Measurements from ENCODE around the gene SPATA32. TPM values are rescaled to one million over a fixed set of nuclear protein-coding genes. Genes with fewer than 3 reads are reported as not detected.

The SPATA32 gene
- total RNA-seq, 1 donor = not detected

DNA sequence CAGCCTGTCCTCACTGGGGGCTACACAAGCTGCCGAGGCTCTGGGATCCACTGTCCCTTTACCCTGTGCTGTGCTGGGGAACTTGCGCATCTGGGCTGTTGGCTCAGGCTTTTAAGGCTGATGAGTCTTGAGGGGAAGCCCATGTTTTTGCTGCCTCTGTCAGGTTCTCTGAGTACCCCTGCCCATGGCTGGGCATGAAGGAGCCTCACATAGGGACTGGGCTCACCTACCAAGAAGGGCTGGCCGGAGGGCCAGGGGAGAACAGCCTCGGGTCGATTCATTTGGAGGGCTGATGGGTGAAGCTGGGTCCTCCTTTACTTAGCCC, 25.6 kb downstream of the SPATA32 start:
- Histone ChIP-seq H2AFZ (ENCODE audit: low read length) (no peak overlapping the region), H3K4me3 (ENCODE audit: insufficient read depth, low read length) (no peak overlapping the region), H3K9me3 (ENCODE audit: low read depth, low read length) (no peaks in the 10 kb centered on the region), H3K4me1 (ENCODE audit: insufficient read depth, low read length) (peaks cover 23% of the 10 kb centered on the region), H3K36me3 (ENCODE audit: insufficient read depth, low read length) (no peaks in the 10 kb centered on the region), H3K27ac (ENCODE audit: low read depth, low read length) (no peak overlapping the region), H3K4me2 (ENCODE audit: insufficient read depth, low read length) (no peak overlapping the region), H4K20me1 (ENCODE audit: insufficient read depth, low read length) (no peaks in the 10 kb centered on the region), H3K79me2 (ENCODE audit: insufficient read depth, low read length) (no peaks in the 10 kb centered on the region), H3K27me3 (ENCODE audit: insufficient read depth, low read length) (peaks cover 8% of the 10 kb centered on the region)
- TF ChIP-seq, protein P1, sequence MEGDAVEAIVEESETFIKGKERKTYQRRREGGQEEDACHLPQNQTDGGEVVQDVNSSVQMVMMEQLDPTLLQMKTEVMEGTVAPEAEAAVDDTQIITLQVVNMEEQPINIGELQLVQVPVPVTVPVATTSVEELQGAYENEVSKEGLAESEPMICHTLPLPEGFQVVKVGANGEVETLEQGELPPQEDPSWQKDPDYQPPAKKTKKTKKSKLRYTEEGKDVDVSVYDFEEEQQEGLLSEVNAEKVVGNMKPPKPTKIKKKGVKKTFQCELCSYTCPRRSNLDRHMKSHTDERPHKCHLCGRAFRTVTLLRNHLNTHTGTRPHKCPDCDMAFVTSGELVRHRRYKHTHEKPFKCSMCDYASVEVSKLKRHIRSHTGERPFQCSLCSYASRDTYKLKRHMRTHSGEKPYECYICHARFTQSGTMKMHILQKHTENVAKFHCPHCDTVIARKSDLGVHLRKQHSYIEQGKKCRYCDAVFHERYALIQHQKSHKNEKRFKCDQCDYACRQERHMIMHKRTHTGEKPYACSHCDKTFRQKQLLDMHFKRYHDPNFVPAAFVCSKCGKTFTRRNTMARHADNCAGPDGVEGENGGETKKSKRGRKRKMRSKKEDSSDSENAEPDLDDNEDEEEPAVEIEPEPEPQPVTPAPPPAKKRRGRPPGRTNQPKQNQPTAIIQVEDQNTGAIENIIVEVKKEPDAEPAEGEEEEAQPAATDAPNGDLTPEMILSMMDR (IDR thresholded peaks at IDR 0.05; ENCODE audit: extremely low read depth, low read depth, low read length) = no peak
- peak; percentile 43 for DNase-seq (ENCODE audit: insufficient read length, low spot score, missing footprints)

GRCh38 chr17:45235416-45236281, 26.2 kb downstream of the SPATA32 start:
- H3K4me2 ChIP-seq (ENCODE audit: insufficient read depth, low read length) = no peak overlapping the region
- DNase-seq (ENCODE audit: insufficient read length, low spot score, missing footprints) = peak; percentile 98
- TF ChIP-seq, protein P1 (IDR thresholded peaks at IDR 0.05; ENCODE audit: extremely low read depth, low read depth, low read length) = peak; percentile 85
- H3K36me3 ChIP-seq (ENCODE audit: insufficient read depth, low read length) = no peaks in the 10 kb centered on the region
- no peak overlapping the region for H3K4me3 ChIP-seq (ENCODE audit: insufficient read depth, low read length)
- H3K4me1 ChIP-seq (ENCODE audit: insufficient read depth, low read length) = peaks cover 25% of the 10 kb centered on the region
- no peaks in the 10 kb centered on the region for H4K20me1 ChIP-seq (ENCODE audit: insufficient read depth, low read length)
- H3K9me3 ChIP-seq (ENCODE audit: low read depth, low read length) = no peaks in the 10 kb centered on the region
- H3K27ac ChIP-seq (ENCODE audit: low read depth, low read length) = no peak overlapping the region
- H3K27me3 ChIP-seq (ENCODE audit: insufficient read depth, low read length) = peaks cover 2% of the 10 kb centered on the region
- no peak overlapping the region for H2AFZ ChIP-seq (ENCODE audit: low read length)
- no peaks in the 10 kb centered on the region for H3K79me2 ChIP-seq (ENCODE audit: insufficient read depth, low read length)

GRCh38 chr17:45234641-45235415, 27.1 kb downstream of the SPATA32 start:
- Histone ChIP-seq H3K4me2 (ENCODE audit: insufficient read depth, low read length) (no peak overlapping the region), H3K27ac (ENCODE audit: low read depth, low read length) (no peak overlapping the region), H2AFZ (ENCODE audit: low read length) (no peak overlapping the region), H3K27me3 (ENCODE audit: insufficient read depth, low read length) (no peaks in the 10 kb centered on the region), H3K4me1 (ENCODE audit: insufficient read depth, low read length) (peaks cover 27% of the 10 kb centered on the region), H3K79me2 (ENCODE audit: insufficient read depth, low read length) (no peaks in the 10 kb centered on the region), H4K20me1 (ENCODE audit: insufficient read depth, low read length) (no peaks in the 10 kb centered on the region), H3K36me3 (ENCODE audit: insufficient read depth, low read length) (no peaks in the 10 kb centered on the region), H3K4me3 (ENCODE audit: insufficient read depth, low read length) (no peak overlapping the region), H3K9me3 (ENCODE audit: low read depth, low read length) (no peaks in the 10 kb centered on the region)
- DNase-seq (ENCODE audit: insufficient read length, low spot score, missing footprints) = peak; percentile 67
- TF ChIP-seq, protein P1 (IDR thresholded peaks at IDR 0.05; ENCODE audit: extremely low read depth, low read depth, low read length) = peak; percentile 14

GRCh38 chr17:45233423-45233924, 28.4 kb downstream of the SPATA32 start:
- peaks cover 34% of the 10 kb centered on the region for H3K4me1 ChIP-seq (ENCODE audit: insufficient read depth, low read length)
- no peaks in the 10 kb centered on the region for H3K79me2 ChIP-seq (ENCODE audit: insufficient read depth, low read length)
- no peak overlapping the region for H3K4me2 ChIP-seq (ENCODE audit: insufficient read depth, low read length)
- H2AFZ ChIP-seq (ENCODE audit: low read length) = no peak overlapping the region
- no peak overlapping the region for H3K4me3 ChIP-seq (ENCODE audit: insufficient read depth, low read length)
- TF ChIP-seq, protein P1 (IDR thresholded peaks at IDR 0.05; ENCODE audit: extremely low read depth, low read depth, low read length) = no peak
- no peaks in the 10 kb centered on the region for H3K9me3 ChIP-seq (ENCODE audit: low read depth, low read length)
- no peaks in the 10 kb centered on the region for H3K27me3 ChIP-seq (ENCODE audit: insufficient read depth, low read length)
- H3K27ac ChIP-seq (ENCODE audit: low read depth, low read length) = no peak overlapping the region
- peak; percentile 77 for DNase-seq (ENCODE audit: insufficient read length, low spot score, missing footprints)
- no peaks in the 10 kb centered on the region for H3K36me3 ChIP-seq (ENCODE audit: insufficient read depth, low read length)
- no peaks in the 10 kb centered on the region for H4K20me1 ChIP-seq (ENCODE audit: insufficient read depth, low read length)
